ENCODE measurements around the gene CDH13. TPM values are rescaled to one million over a fixed set of nuclear protein-coding genes. Genes with fewer than 3 reads are reported as not detected.

CDH13 gene
- total RNA-seq, 1 experiment from 2014 or later: 49.3 TPM

DNA sequence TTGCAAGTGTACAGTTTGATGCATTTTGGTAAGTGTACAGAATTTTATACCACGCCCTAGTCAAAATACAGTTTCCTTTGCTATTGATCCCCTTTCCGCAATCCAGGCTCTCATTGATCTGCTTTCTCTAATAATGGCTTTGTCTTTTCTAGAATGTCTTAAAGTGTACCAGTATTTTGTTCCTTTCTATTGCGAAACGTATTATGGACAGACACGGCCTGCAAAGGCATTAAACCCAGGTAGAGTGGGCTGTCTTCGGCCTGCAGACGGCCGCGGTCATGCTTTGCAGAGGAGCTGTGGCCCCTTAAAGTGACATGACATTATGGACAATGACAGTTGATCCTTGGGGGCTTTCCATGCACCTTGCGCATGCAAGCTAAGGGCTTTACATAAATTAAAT, 1165.1 kb downstream of the CDH13 start:
- POLR2A ChIA-PET: no interaction called here
- Mint-ChIP-seq H3K27me3 (ENCODE audit: insufficient read depth, unreplicated experiment) (no peaks in the 10 kb centered on the region), H3K27ac (ENCODE audit: low read depth, unreplicated experiment) (no peak overlapping the region), H3K9me3 (ENCODE audit: unreplicated experiment) (peaks cover 7% of the 10 kb centered on the region), H3K36me3 (ENCODE audit: insufficient read depth, unreplicated experiment) (peaks cover 8% of the 10 kb centered on the region), H3K4me1 (ENCODE audit: insufficient read depth, unreplicated experiment) (no peaks in the 10 kb centered on the region), H3K4me3 (ENCODE audit: unreplicated experiment) (no peak overlapping the region)
- DNase-seq (ENCODE audit: unreplicated experiment): no peak
- TF ChIP-seq, protein P1, sequence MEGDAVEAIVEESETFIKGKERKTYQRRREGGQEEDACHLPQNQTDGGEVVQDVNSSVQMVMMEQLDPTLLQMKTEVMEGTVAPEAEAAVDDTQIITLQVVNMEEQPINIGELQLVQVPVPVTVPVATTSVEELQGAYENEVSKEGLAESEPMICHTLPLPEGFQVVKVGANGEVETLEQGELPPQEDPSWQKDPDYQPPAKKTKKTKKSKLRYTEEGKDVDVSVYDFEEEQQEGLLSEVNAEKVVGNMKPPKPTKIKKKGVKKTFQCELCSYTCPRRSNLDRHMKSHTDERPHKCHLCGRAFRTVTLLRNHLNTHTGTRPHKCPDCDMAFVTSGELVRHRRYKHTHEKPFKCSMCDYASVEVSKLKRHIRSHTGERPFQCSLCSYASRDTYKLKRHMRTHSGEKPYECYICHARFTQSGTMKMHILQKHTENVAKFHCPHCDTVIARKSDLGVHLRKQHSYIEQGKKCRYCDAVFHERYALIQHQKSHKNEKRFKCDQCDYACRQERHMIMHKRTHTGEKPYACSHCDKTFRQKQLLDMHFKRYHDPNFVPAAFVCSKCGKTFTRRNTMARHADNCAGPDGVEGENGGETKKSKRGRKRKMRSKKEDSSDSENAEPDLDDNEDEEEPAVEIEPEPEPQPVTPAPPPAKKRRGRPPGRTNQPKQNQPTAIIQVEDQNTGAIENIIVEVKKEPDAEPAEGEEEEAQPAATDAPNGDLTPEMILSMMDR (IDR thresholded peaks at IDR 0.05; ENCODE audit: unreplicated experiment): no peak
- CTCF ChIA-PET: no interaction called here
- BruUV-seq (replicated peaks): no TSS peak
- intact Hi-C loops (cut with micrococcal nuclease): no loop called here

DNA sequence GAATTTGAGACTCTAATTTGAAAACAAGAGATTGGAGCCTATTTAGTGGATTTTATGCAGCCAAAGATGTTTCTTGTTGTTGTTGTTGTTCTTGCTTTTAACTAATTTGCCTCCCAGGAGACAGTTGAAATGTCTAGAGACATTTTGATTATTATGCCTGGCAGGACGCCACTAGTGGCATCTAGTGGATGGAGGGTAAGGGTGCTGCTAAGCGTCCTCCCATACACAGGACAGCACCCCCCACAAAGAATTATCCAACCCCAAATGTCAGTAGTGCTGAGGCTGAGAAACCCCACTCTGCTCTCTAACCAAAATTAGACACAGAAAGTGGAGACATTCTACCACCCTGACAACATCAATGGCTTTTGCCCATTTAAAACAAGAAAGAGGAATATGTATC, 1165.6 kb downstream of the CDH13 start:
- H3K4me1 Mint-ChIP-seq (ENCODE audit: insufficient read depth, unreplicated experiment): no peaks in the 10 kb centered on the region
- no peak overlapping the region for H3K27ac Mint-ChIP-seq (ENCODE audit: low read depth, unreplicated experiment)
- H3K27me3 Mint-ChIP-seq (ENCODE audit: insufficient read depth, unreplicated experiment): no peaks in the 10 kb centered on the region
- ChIA-PET POLR2A (no interaction called here), CTCF (no interaction called here)
- no peak for DNase-seq (ENCODE audit: unreplicated experiment)
- TF ChIP-seq, protein P1 (IDR thresholded peaks at IDR 0.05; ENCODE audit: unreplicated experiment): no peak
- peaks cover 7% of the 10 kb centered on the region for H3K9me3 Mint-ChIP-seq (ENCODE audit: unreplicated experiment)
- peaks cover 6% of the 10 kb centered on the region for H3K36me3 Mint-ChIP-seq (ENCODE audit: insufficient read depth, unreplicated experiment)
- intact Hi-C loops (cut with micrococcal nuclease): no loop called here
- no peak overlapping the region for H3K4me3 Mint-ChIP-seq (ENCODE audit: unreplicated experiment)
- BruUV-seq (replicated peaks): no TSS peak

DNA sequence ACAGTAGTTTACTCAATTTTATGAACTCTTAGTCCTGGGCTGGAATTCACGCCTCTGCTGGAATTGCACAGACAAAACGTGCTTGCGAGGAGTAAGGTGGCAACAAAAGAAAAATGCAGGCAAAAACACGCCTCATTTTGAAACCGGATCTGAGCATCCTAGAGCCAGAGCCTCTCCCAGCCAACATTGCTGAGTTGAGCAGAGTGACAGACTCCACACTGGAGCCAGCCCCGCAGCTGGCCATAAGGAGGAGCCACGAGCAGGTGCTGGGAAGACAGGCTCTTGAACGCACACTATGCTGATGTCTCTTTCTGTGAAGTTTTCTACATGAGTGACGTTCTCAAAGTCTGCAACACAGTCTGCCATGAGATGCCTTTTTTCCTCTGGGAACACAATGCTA, 1166.4 kb downstream of the CDH13 start:
- H3K9me3 Mint-ChIP-seq (ENCODE audit: unreplicated experiment): peaks cover 7% of the 10 kb centered on the region
- intact Hi-C loops (cut with micrococcal nuclease): no loop called here

DNA sequence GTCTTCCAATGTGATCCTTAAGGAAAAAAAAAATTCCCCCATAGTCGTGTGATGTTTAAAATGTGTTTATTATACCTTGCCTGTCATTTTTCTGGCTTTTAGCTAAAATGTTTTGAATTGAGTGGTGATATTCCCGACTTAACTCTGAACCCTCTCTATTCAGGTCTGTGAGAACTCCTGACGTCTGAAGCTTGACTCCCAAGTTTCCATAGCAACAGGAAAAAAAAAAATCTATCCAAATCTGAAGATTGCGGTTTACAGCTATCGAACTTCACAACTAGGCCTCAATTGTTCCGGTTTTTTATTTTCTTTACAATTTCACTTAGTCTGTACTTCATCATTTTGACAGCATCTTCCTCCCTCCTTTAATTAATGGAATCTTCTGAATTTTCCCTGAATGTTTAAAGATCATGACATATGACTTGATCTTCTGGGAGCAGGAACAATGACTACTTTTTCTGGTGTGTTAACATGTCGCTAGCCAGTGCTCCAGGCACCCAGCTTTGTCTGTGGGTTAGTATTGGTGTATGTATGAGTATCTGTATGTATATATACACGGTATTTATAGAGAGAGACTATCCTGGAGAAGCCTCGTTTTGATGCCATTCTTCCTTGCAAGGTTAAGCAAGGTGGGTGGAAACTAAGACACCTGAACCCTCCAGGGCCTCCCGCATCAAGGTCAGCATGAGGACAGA, 1168.2 kb downstream of the CDH13 start:
- Mint-ChIP-seq H3K27ac (ENCODE audit: low read depth, unreplicated experiment) (no peak overlapping the region), H3K27me3 (ENCODE audit: insufficient read depth, unreplicated experiment) (no peaks in the 10 kb centered on the region), H3K4me3 (ENCODE audit: unreplicated experiment) (no peak overlapping the region), H3K4me1 (ENCODE audit: insufficient read depth, unreplicated experiment) (no peaks in the 10 kb centered on the region), H3K36me3 (ENCODE audit: insufficient read depth, unreplicated experiment) (peaks cover 6% of the 10 kb centered on the region), H3K9me3 (ENCODE audit: unreplicated experiment) (peaks cover 7% of the 10 kb centered on the region)
- intact Hi-C loops (cut with micrococcal nuclease): no loop called here
- ChIA-PET CTCF (no interaction called here), POLR2A (no interaction called here)
- no peak for DNase-seq (ENCODE audit: unreplicated experiment)
- TF ChIP-seq, protein P1 (IDR thresholded peaks at IDR 0.05; ENCODE audit: unreplicated experiment): no peak
- no TSS peak for BruUV-seq (replicated peaks)

More for the DNA sequence above, 1166.4 kb downstream of the CDH13 start:
- H3K27ac Mint-ChIP-seq (ENCODE audit: low read depth, unreplicated experiment): no peak overlapping the region
- H3K4me3 Mint-ChIP-seq (ENCODE audit: unreplicated experiment): no peak overlapping the region
- DNase-seq (ENCODE audit: unreplicated experiment): no peak
- no peaks in the 10 kb centered on the region for H3K27me3 Mint-ChIP-seq (ENCODE audit: insufficient read depth, unreplicated experiment)
- peaks cover 6% of the 10 kb centered on the region for H3K36me3 Mint-ChIP-seq (ENCODE audit: insufficient read depth, unreplicated experiment)
- TF ChIP-seq, protein P1 (IDR thresholded peaks at IDR 0.05; ENCODE audit: unreplicated experiment): no peak
- ChIA-PET POLR2A (no interaction called here), CTCF (no interaction called here)
- no TSS peak for BruUV-seq (replicated peaks)
- no peaks in the 10 kb centered on the region for H3K4me1 Mint-ChIP-seq (ENCODE audit: insufficient read depth, unreplicated experiment)

All from MCF 10A (cell line).